HEK293 (cell line): Measurements from ENCODE around the gene UGT1A3.

Experiments used
- CTCF ChIA-PET: fragments of 350-600 bp; formaldehyde crosslinking; extraction: SDS; loops from one replicate; lab custom pipeline; 2021; ENCODE audit warnings: antibody characterized with exemption; lab: Yijun Ruan, JAX
- POLR2A ChIA-PET: fragments of 300-600 bp; formaldehyde crosslinking; extraction: SDS; loops from one replicate; lab custom pipeline; 2020; ENCODE audit warnings: antibody characterized with exemption, inconsistent platforms; lab: Yijun Ruan, JAX
- H3K27ac ChIP-seq: fragments of 200-500 bp; sonication (Bioruptor generic); 2 replicates; pipeline ENCODE4 v1.5.1; 2014; ENCODE audit warnings: low read depth, low read length, control low read depth, inconsistent platforms; ENCODE audit errors: extremely low read depth
- H3K36me3 ChIP-seq, 2 experiments: fragments of 200-500 bp in 1 of 2; sonication (Bioruptor generic) in 1 of 2; 1 replicate in 1 of 2; 2 replicates in 1 of 2; pipeline ENCODE4 v1.5.1; 2014 to 2017; ENCODE audit warnings: inconsistent platforms in 2 of 2, low read length in 2 of 2; ENCODE audit not compliant: control insufficient read depth in 2 of 2, insufficient read depth in 1 of 2
- H3K4me1 ChIP-seq: fragments of 200-500 bp; sonication (Bioruptor generic); 2 replicates; pipeline ENCODE4 v1.5.1; 2014; ENCODE audit warnings: mild to moderate bottlenecking, low read length, inconsistent platforms; ENCODE audit not compliant: control insufficient read depth, insufficient read depth
- H3K4me3 ChIP-seq: 2 replicates; pipeline ENCODE4 v1.5.1; 2011; ENCODE audit warnings: low read depth, mild to moderate bottlenecking, control low read depth, low read length, moderate library complexity
- H3K9me3 ChIP-seq: fragments of 200-500 bp; sonication (Bioruptor generic); 2 replicates; pipeline ENCODE4 v1.5.1; 2014; ENCODE audit warnings: low read depth, low read length, inconsistent platforms; ENCODE audit not compliant: control insufficient read depth, insufficient read depth
- EGR2 ChIP-seq: fragments of 450-650 bp; formaldehyde crosslinking; IDR thresholded peaks from 2 replicates; pipeline ENCODE4 v1.5.1; 2016; ENCODE audit warnings: low read depth, missing biosample characterization, missing genetic modification characterization
- GLI4 ChIP-seq: fragments of 450-650 bp; formaldehyde crosslinking; IDR thresholded peaks from 2 replicates; pipeline ENCODE4 v1.5.1; 2016; ENCODE audit warnings: missing biosample characterization, missing genetic modification characterization
- HOXA7 ChIP-seq: sonication (generic); formaldehyde crosslinking; IDR thresholded peaks from 2 replicates; pipeline ENCODE4 v1.8.1; 2022; ENCODE audit warnings: missing genetic modification reagents, borderline replicate concordance
- OVOL3 ChIP-seq: fragments of 450-650 bp; formaldehyde crosslinking; IDR thresholded peaks from 2 replicates; pipeline ENCODE4 v1.5.1; 2016; ENCODE audit warnings: missing biosample characterization, missing genetic modification characterization
- PATZ1 ChIP-seq: fragments of 450-650 bp; formaldehyde crosslinking; IDR thresholded peaks from 2 replicates; pipeline ENCODE4 v1.5.1; 2016; ENCODE audit warnings: missing biosample characterization, missing genetic modification characterization
- PRDM6 ChIP-seq: fragments of 450-650 bp; formaldehyde crosslinking; IDR thresholded peaks from 2 replicates; pipeline ENCODE4 v1.5.1; 2017; ENCODE audit warnings: missing biosample characterization, missing genetic modification characterization
- ZBTB26 ChIP-seq: fragments of 450-650 bp; formaldehyde crosslinking; optimal IDR thresholded peaks from 2 replicates; pipeline ENCODE3; 2016; ENCODE audit warnings: missing biosample characterization, mild to moderate bottlenecking, missing genetic modification characterization
- ZNF155 ChIP-seq: fragments of 450-650 bp; formaldehyde crosslinking; IDR thresholded peaks from 2 replicates; pipeline ENCODE4 v1.5.1; 2016; ENCODE audit warnings: missing biosample characterization, missing genetic modification characterization
- ZNF16 ChIP-seq: fragments of 450-650 bp; formaldehyde crosslinking; IDR thresholded peaks from 2 replicates; pipeline ENCODE4 v1.5.1; 2016; ENCODE audit warnings: low read depth, missing biosample characterization, missing genetic modification characterization
- ZNF280C ChIP-seq: fragments of 450-650 bp; formaldehyde crosslinking; IDR thresholded peaks from 2 replicates; pipeline ENCODE4 v1.5.1; 2016; ENCODE audit warnings: missing biosample characterization, missing genetic modification characterization
- ZNF335 ChIP-seq: fragments of 450-650 bp; formaldehyde crosslinking; conservative IDR thresholded peaks from 2 replicates; pipeline ENCODE4 v1.5.1; 2016; ENCODE audit warnings: missing biosample characterization, missing genetic modification characterization
- ZNF341 ChIP-seq: fragments of 450-650 bp; formaldehyde crosslinking; IDR thresholded peaks from 2 replicates; pipeline ENCODE4; 2016; ENCODE audit warnings: low read depth, missing biosample characterization, missing genetic modification characterization
- ZNF433 ChIP-seq: fragments of 450-650 bp; formaldehyde crosslinking; IDR thresholded peaks from 2 replicates; pipeline ENCODE4 v1.5.1; 2016; ENCODE audit warnings: missing biosample characterization, missing genetic modification characterization, low read depth
- ZNF449 ChIP-seq: fragments of 450-650 bp; formaldehyde crosslinking; IDR thresholded peaks from 2 replicates; pipeline ENCODE4 v1.5.1; 2017; ENCODE audit warnings: missing biosample characterization, mild to moderate bottlenecking, missing genetic modification characterization, moderate library complexity
- ZNF501 ChIP-seq: fragments of 450-650 bp; formaldehyde crosslinking; IDR thresholded peaks from 2 replicates; pipeline ENCODE4 v1.5.1; 2016; ENCODE audit warnings: missing biosample characterization, missing genetic modification characterization
- ZNF558 ChIP-seq: fragments of 450-650 bp; formaldehyde crosslinking; IDR thresholded peaks from 2 replicates; pipeline ENCODE4 v1.5.1; 2016; ENCODE audit warnings: missing biosample characterization, missing genetic modification characterization
- ZNF626 ChIP-seq: fragments of 450-650 bp; sonication (Bioruptor Pico); formaldehyde crosslinking; IDR thresholded peaks from 2 replicates; pipeline ENCODE4 v1.5.1; 2018; ENCODE audit warnings: missing biosample characterization, missing genetic modification characterization, inconsistent platforms
- ZNF707 ChIP-seq: fragments of 450-650 bp; formaldehyde crosslinking; IDR thresholded peaks from 2 replicates; pipeline ENCODE4 v1.5.1; 2016; ENCODE audit warnings: missing biosample characterization, missing genetic modification characterization
- ZSCAN30 ChIP-seq: fragments of 450-650 bp; IDR thresholded peaks from 2 replicates; pipeline ENCODE4 v1.5.1; 2018; ENCODE audit warnings: missing biosample characterization, mild to moderate bottlenecking, missing genetic modification characterization, moderate library complexity

The UGT1A3 gene

GRCh38 chr2:233761040-233761769 lies 32.4 kb downstream of the UGT1A3 start:
- Histone ChIP-seq H3K36me3 (no peaks in the 10 kb centered on the region), H3K9me3 (no peaks in the 10 kb centered on the region), H3K4me1 (no peaks in the 10 kb centered on the region), H3K27ac (no peak overlapping the region), H3K4me3 (no peak overlapping the region)
- ChIA-PET CTCF (interaction anchor here (0.5 to 0.7 kb wide), 2 partner anchors 30 to 1214 kb away, joined by 3 to 4 read pairs; no protein-coding TSS in a partner anchor), POLR2A (interaction anchor here (0.6 kb wide), 1 partner anchor 195 kb away, joined by 4 read pairs; no protein-coding TSS in a partner anchor)
- TF ChIP-seq ZNF558 (tag by site-specific recombination), result no peak
- TF ChIP-seq GLI4 (tag by site-specific recombination), result no peak
- no peak for TF ChIP-seq ZNF707 (tag by site-specific recombination)
- TF ChIP-seq EGR2 (tag by site-specific recombination), result no peak
- TF ChIP-seq ZNF433, result no peak
- no peak for TF ChIP-seq ZNF280C
- TF ChIP-seq HOXA7 (CRISPR knock-in tag), result no peak
- no peak for TF ChIP-seq ZNF155 (tag by site-specific recombination)
- no peak for TF ChIP-seq ZNF626 (tag by site-specific recombination)
- no peak for TF ChIP-seq ZNF16 (tag by site-specific recombination)
- TF ChIP-seq ZNF501 (tag by site-specific recombination), result no peak
- no peak for TF ChIP-seq ZNF335 (tag by site-specific recombination)
- TF ChIP-seq ZBTB26 (tag by site-specific recombination), result no peak
- TF ChIP-seq ZNF341 (tag by site-specific recombination), result no peak
- TF ChIP-seq ZNF449, result no peak
- no peak for TF ChIP-seq PATZ1 (tag by site-specific recombination)
- TF ChIP-seq OVOL3, result no peak
- no peak for TF ChIP-seq ZSCAN30 (tag by site-specific recombination)
- TF ChIP-seq PRDM6 (tag by site-specific recombination), result no peak
